ENCODE data around the gene EPHB1.

Gene EPHB1

GRCh38 chr3:134807189-134807588, 12.1 kb downstream of the EPHB1 start:
- no peak for DNase-seq (ENCODE audit: extremely low read depth in 1 of 2, low read depth in 1 of 2)

DNA sequence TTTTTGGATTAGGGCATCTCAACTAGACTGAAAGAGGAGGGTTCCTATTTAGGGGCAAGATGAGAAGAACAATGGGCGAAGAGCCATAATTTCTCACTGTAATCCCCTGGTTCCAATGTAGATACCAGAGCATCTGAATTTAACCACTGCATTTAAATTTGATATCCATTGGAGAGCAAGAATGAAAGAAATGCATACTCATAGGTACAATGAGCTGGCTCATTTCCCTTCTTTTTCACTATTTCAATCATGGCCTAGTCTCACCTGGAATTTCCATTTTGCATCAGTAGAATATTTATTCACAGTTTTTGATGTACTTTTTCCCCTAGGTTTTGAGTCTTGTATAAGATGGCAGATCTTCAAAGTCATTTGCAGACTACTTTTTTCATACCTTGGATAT, 13.8 kb downstream of the EPHB1 start:
- DNase-seq (ENCODE audit: extremely low read depth in 1 of 2, low read depth in 1 of 2), result no peak

DNA sequence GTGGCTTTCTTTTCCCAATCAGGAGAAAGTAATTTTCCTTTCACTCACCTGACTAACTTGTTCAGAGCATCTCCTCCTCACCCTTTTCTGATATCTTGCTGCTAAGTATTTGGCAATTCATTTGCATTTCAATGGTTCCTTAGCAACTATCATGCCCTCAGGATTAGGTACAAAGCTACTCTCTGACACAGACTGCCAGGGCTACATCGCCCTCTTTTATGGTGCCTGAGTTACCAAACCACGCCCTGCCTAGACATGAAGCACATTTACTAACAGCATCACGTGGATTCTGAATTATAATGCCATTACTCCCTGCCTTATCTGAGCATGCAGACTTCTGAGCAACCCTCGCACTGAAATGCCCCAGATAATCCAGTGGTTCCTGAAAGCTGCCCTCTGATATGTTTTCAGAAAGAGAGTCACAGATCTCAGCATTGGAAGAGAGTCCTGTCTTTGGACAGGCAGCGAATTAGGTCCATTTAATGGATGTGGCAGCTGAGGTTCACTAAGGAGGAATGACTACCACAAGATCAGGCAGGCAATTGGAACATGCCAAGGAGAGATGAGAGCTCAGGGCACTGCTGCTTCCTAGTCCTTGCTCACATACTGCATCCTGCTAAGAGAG, 14.5 kb downstream of the EPHB1 start:
- no peak for DNase-seq (ENCODE audit: extremely low read depth in 1 of 2, low read depth in 1 of 2)

GRCh38 chr3:134810052-134810435, 15.0 kb downstream of the EPHB1 start:
- no peak for DNase-seq (ENCODE audit: extremely low read depth in 1 of 2, low read depth in 1 of 2)

DNA sequence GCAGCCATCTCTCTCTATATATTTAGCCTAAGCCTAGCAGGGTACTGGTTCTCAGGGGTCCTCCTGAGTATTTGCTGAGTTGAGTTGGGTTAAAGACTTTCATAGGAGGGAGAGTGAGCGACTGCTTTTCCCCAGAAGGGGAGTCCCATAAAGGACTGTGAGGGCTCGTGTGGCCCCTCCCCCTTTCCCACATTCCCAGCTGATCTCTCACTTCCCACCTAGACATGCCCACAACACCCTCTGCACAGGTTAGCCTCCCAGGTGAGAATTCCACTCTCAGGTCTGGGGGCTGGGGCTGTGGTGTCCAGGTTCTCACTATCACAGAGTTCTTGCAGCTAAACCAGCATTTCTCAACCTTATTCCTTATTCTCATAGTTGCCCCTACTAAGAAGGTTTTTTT, 15.8 kb downstream of the EPHB1 start:
- no peak for DNase-seq (ENCODE audit: extremely low read depth in 1 of 2, low read depth in 1 of 2)

DNA sequence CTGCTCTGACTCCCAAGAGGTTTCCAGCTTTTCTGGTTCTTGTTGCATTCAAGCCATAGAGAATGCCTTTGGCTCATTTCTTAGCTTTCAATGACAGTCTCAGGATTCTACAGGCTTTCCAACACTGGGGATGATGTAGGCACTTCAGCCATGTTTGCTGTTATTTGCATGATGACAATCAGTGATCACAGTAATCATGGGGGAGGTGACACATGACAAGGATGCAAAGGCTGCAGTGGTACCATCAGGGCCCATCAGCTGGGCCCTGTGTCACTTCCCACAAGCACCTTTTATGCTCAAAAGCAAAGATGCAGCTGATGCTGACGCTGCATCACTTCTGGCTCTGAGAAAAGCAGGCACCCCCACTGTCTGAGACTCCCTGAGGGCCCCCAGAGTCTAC, 18.6 kb downstream of the EPHB1 start:
- no peak for DNase-seq (ENCODE audit: extremely low read depth in 1 of 2, low read depth in 1 of 2)

- no peak for DNase-seq (ENCODE audit: extremely low read depth in 1 of 2, low read depth in 1 of 2)
Measured at GRCh38 chr3:134815519-134815918, 20.5 kb downstream of the EPHB1 start.

DNA sequence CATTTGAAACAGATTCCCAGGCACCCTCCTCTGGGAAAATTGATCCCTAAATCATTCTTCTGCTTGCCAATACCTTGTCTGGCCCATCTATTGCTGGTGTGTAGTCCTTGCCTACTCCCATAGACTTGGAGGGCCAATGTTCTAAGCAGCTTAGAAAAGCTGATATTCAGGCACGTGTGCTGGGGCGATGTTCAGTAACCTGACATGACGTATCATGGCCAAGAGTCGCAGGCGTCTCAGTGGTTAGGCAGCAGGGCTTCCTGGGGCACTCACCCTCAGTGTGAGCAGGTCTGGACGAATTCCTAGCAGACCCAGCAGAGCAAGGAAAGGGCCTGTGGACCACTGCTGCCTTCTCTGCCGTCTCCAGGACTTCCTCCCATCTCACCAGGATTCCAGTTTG, 21.6 kb downstream of the EPHB1 start:
- DNase-seq (ENCODE audit: extremely low read depth in 1 of 2, low read depth in 1 of 2), result no peak

GRCh38 chr3:134817297-134817696, 22.2 kb downstream of the EPHB1 start:
- no peak for DNase-seq (ENCODE audit: extremely low read depth in 1 of 2, low read depth in 1 of 2)

DNA sequence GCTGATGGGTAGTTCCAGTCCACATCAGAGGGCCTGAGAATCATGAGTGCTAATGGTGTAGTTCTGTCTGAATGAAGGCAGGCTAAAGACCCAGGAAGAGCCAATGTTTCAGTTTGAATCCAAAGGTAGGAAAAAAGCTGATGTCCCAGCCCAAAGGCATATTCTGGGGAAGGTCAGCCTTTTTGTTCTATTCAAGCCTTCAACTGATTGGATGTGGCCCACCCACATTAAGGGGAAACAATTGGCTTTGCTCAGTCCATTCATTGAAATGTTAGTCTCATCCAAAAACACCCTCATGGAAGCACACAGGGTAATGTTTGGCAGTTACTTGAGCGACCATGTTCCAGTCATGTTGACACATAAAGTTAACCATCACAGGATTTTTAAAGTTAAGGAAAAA, 25.9 kb downstream of the EPHB1 start:
- DNase-seq (ENCODE audit: extremely low read depth in 1 of 2, low read depth in 1 of 2), result no peak

DNA sequence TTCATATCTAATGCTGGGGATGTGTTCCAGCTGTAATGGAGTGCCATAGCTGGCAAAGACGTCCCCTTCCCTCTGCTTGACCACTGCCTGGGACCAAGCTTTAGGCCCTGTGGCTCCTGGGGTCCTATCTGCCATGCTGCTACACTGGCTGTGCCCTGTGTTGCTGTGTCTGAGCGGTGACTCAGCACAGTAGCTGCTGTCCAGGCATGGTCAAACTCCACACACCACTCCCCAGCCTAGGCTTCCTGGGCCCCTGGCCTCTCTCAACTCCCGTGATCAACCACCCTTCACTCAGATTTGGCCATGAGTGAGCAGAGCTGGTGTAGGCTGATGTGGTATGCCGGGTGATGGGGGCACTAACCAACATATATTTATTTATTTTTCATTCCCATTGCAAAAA, 27.0 kb downstream of the EPHB1 start:
- DNase-seq (ENCODE audit: extremely low read depth in 1 of 2, low read depth in 1 of 2), result no peak

DNA sequence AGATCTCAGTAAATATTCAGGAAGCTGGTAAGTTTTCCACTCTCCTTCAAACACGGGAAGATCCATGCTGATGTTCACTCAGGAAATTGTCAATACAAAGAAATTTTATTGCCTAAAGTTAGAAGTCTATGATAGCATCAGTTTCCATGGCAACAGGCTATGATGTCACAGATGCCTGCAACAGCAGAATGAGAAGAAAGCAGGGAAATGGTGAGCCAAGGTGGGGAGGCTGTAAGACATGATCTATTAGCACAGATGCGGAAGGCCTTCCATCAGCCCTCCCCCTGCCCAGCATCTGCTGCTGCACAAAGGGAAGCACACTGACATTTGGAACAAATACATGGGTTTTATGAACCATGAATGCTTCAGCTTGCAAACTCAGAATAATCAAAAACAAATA, 28.6 kb downstream of the EPHB1 start:
- no peak for DNase-seq (ENCODE audit: extremely low read depth in 1 of 2, low read depth in 1 of 2)

DNA sequence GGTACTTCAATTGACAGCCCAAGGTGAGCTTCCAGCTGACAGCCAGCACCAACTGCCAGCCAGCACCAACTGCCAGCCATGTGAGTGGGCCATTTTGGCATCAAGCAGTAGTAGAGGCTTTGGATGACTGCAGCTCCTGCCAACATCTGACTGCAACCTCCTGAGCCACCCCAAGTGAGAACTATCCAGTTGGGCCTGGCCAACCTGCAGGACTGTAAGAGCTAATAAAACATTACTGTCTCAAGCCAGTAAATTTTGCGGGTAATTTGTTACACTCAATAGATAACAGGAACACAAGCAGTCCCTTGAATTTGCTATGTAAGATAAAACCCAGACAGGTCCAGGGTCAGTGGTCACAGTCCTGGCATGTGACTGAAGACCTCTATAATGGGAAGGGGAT, 29.7 kb downstream of the EPHB1 start:
- DNase-seq (ENCODE audit: extremely low read depth in 1 of 2, low read depth in 1 of 2), result no peak

GRCh38 chr3:134827213-134827612, 32.2 kb downstream of the EPHB1 start:
- DNase-seq (ENCODE audit: extremely low read depth in 1 of 2, low read depth in 1 of 2), result no peak

DNA sequence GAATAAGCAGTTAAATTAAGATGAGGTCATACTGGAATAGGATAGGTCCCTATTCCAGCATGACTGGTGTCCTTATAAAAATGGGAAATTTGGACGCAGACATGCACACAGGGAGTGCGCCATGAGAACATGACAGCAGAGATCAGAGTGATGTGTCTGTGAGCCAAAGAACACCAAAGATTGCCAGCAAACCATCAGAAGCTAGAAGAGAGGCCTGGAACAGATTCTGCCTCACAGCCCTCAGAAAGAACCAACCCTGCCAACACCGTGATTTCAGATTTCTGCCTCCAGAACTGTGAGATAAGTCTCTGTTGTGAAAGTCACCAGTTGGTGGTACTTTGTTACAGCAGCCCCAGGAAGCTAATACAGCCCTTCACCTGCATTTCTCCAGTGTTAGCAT, 34.7 kb downstream of the EPHB1 start:
- no peak for DNase-seq (ENCODE audit: extremely low read depth in 1 of 2, low read depth in 1 of 2)

DNA sequence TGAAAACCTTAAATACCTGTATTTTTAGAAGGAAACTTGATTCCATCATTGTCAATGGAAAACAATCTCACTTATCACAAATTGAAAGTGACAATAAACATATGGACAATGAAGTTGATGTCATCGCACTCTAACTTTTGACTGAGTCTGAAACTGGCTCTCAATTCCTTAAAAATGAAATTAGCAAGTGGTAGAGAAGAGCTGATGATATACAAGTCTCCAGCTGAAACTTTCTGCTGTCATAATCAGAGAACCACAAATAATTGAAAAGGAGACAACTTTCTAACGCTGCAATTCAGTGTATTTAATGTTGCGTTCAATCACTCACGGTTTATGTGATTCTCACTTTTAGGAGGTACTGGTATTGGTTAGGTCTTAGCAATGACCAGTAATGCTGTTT, 37.5 kb downstream of the EPHB1 start:
- DNase-seq (ENCODE audit: extremely low read depth in 1 of 2, low read depth in 1 of 2), result no peak

DNA sequence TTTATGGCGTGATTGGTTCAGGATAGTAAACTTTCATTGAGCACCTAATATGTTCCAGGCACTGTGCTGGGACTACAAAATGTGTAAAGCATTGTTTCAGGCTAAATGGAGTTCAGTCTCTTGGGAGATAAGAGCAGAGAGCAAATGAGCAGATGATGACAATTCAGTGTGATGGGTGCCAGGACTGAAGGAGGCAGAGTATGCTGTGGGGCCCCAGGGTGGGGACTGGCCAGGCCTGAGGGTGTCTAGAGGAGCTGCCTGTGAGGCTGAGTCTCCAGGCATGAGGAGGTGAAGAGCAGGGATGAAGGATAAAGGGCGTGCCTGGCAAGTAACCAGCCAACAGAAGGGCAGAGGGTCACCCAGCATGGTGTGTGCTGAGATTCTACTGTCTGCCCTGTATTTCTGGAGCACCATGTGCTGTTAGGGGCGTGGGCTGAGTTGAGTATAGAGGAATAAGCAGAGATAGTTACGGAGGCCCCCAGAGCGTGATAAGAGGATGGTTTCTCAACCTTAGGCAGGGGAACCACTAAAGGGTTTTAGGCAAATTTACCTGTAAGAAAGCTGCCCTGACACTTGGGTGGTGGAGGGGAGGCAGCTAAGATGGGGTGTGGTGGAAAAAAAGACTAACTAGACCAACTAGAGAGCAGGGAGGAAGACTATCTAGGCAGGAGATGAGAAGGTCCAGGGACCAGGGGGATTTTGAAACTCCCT, 38.5 kb downstream of the EPHB1 start:
- no peak for DNase-seq (ENCODE audit: extremely low read depth in 1 of 2, low read depth in 1 of 2)

GRCh38 chr3:134836921-134837320, 41.9 kb downstream of the EPHB1 start:
- no peak for DNase-seq (ENCODE audit: extremely low read depth in 1 of 2, low read depth in 1 of 2)

GRCh38 chr3:134838599-134838998, 43.5 kb downstream of the EPHB1 start:
- DNase-seq (ENCODE audit: extremely low read depth in 1 of 2, low read depth in 1 of 2), result no peak

GRCh38 chr3:134839422-134839821, 44.4 kb downstream of the EPHB1 start:
- DNase-seq (ENCODE audit: extremely low read depth in 1 of 2, low read depth in 1 of 2), result no peak

- no peak for DNase-seq (ENCODE audit: extremely low read depth in 1 of 2, low read depth in 1 of 2)
Measured at GRCh38 chr3:134839990-134840389, 44.9 kb downstream of the EPHB1 start.

GRCh38 chr3:134840459-134840858, 45.4 kb downstream of the EPHB1 start:
- DNase-seq (ENCODE audit: extremely low read depth in 1 of 2, low read depth in 1 of 2), result no peak

DNA sequence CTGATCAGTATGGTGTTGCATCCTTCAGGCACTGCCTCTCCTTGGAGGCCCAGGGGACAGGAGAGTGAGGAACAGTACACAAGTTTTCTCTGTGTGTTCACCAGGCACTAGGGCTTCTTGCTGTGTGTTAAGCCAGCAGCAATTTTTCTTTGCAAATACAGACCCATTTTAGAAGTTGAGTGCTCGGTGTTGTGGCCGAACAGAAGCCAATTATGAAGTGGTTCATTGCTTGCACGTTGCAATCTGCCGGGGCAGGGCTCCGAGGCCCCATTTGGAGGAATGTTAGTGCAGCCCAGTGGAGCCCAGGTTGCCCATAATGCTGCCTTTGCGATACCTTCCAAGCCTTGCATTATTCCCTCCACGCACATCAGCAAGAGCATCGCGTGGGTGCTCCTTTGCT, 51.0 kb downstream of the EPHB1 start:
- no peak for DNase-seq (ENCODE audit: extremely low read depth in 1 of 2, low read depth in 1 of 2)

Measured in stimulated activated CD8-positive, alpha-beta memory T cell treated with anti-CD3 and anti-CD28 coated beads, Interleukin-7, amount 100 ng/mL, for 48 hours (primary cell).